ENCODE measurements around the gene GTF3C1.

Gene GTF3C1

DNA sequence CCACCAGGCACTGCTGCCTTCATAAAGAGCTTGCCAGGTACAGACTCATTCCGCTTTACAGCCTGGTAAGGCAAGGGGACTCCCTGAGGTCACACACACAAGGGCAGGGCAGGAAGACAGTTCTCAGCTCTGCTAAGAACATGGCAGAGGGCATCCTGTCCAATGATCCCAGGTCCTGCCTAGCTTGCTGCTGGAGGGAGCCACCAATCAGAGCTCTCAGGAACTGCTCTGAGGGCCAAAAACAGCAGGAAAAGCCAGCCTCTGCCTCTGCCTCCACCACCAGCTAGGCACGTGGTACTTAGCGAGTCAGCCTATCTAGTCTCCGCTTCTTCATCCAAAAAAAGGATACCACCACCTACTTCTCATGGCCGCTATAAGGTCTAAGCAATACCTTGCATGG is 66.1 kb downstream of the GTF3C1 start:
- DNase-seq: no peak

DNA sequence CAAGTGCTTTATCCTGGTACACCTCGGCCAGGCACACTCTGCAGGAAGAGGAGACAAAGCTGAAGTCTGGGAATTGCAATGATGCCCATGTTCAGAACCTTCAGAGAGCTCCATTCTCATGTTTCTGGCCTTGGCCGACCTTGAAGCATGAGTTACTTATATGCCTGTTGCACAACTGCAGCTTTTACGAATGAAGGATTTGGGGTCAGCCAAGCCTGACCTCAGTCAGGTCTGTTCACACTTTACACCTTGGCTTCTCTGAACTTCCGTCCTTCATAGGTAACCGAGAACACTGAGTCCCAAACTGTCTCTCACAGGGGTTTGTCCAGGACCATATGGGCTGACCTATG is 66.7 kb downstream of the GTF3C1 start:
- DNase-seq: no peak

DNA sequence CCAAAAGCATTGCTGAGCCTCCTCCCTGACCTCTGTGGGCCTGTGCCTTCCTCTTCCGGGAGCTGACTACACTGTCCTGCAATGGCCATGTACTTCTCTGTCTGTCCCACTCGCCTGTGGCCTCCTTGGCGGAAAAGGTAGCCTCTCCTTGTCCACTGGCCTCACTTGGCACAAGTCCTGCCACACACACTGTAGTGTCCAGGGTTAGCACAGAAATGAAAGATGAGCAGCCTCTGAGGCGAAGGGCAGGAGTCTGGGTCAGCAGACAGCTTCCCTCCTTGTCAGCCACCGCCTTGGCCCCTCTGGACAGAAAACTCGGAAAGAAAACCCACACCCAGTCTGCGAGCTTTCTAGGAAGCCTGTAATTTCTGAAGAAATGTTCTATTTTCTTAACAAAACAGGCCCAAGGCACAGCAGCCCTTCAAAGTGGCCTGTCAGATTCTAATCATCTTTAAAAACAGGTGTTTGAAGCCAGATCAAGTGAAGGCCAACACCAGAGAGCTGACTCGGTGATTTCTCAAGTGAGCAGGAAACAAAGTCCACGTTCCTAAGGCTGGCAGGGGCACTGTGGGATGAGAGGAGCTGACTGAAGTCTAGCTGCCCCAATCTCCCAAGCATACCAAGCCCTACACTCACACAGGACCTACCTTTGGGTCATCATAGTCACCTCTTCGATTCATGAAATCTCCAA is 67.2 kb downstream of the GTF3C1 start:
- no peak for DNase-seq

DNA sequence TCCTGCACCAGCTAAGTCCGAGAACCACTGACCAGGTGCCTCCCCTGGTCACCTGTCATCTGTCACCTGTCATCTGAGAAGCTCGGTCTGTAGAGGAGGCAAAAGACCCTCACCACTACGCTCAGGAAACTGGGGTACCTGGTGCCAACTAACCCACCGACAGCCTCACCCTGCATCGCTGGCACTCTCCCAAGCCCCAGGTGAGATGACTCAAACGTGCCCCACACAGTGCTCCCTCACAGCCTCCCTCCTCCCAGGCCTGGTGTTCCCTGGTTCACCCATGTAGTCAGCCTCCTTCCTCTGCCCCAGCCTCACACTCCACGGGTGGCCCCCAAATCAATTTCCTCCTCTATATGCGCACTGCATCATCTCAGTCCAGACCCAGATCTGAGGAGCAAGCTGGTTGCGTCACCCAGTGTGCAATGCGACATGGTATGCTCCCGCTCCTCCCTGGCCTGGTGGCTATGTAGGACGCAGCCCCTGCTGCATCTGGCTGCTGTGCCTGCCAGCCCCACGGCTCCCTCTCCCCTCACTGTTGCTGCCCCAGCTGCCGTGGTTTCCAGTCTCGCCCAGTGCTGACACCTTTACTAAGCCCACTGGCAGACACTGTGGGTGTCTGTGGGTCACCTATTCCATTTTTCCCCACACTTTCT is 68.3 kb downstream of the GTF3C1 start:
- no peak for DNase-seq

DNA sequence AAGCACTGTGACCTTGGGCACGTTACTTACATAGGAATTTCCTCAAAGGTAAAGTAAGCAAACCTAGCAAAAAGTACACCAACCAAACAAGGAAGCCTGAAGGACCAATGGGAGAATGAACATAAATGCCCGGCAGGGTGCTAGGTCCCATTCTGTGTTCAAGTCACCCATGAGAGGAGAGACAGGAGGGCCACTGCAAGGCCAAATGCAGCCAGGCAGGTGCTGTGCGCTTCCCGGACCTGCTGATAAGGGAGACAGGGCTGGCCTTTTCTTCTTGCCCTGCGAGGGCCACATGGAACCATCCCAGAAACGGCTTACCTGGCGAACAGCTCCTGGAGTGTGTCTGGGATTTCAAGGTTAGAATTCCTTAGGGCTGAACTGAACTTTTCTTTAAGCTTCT is 69.0 kb downstream of the GTF3C1 start:
- DNase-seq: no peak

DNA sequence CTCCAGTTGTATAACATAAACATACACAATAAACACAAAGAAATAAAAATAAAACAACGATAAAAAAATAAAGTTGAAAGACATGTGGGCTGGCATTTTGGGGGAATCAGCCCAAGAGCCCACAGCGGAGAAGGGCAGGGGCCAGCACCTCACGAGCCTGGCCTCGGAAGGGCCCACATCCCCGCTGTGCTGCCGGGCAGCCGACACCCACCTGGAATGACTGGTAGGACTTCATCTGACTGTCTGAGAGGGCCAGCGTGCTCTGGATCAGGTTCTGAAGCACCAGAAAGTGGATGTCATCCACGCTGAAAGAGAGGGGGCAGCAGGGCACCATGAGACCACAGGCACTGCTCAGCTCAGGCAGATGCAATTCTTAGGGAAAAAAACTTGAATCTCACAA is 73.5 kb downstream of the GTF3C1 start:
- DNase-seq: no peak

DNA sequence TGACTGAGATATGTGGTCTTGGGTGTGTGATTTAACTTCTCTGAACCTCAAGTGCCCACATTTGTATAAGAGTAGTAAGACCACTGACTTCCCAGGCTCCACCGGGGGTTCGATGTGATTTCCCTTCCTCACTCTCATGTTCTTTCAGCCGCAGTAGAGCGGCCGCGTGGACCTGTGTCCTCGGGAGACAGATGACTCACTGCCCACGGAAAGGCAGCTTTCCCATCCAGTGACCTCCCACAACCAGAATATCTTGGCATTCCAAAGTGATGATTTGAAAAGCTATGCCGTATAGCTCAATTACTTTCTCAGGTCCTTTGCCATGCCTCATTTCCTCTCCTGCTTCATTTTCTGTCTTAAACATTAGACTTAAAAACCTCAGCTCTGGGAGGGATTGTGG is 74.2 kb downstream of the GTF3C1 start:
- no peak for DNase-seq

DNA sequence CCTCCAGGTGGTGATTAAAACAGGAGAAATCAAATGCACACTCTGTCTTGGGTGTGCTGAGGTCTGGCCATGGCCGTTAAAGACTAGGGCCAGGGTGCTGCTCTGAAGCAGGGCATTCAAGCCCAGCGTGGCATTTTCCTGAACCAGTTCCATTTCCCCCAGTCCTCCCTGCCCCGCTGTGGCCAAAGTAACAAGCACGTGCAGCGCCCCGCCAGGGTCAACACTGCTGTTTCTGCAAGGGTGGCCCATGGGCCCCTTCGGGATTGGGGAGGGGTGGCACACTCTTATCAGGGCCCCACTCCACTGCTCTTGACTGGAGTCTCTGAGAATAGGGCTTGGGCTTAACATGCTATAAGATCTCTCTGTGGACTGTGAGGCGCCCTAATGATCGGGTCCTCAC is 74.8 kb downstream of the GTF3C1 start:
- DNase-seq: no peak

DNA sequence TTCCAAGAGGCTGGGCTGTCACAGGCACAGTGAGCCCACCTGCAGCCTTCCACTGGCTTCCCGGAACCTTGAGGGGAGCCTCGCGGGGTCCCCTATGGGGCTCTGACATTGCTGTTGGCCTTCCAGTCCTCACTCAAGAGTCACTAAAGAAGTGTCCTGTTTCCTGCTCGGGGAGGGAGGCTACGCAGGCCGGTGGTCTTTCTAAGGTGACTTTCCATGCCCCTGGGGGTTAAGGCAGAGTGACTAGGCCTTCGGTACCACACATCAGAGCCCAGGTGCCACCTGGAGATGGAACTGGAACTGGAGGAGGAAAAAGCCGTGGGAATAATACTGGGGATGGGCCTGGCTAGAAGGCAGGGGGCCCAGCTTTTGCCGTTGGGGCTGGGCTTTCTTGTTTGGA is 75.7 kb downstream of the GTF3C1 start:
- DNase-seq: no peak

DNA sequence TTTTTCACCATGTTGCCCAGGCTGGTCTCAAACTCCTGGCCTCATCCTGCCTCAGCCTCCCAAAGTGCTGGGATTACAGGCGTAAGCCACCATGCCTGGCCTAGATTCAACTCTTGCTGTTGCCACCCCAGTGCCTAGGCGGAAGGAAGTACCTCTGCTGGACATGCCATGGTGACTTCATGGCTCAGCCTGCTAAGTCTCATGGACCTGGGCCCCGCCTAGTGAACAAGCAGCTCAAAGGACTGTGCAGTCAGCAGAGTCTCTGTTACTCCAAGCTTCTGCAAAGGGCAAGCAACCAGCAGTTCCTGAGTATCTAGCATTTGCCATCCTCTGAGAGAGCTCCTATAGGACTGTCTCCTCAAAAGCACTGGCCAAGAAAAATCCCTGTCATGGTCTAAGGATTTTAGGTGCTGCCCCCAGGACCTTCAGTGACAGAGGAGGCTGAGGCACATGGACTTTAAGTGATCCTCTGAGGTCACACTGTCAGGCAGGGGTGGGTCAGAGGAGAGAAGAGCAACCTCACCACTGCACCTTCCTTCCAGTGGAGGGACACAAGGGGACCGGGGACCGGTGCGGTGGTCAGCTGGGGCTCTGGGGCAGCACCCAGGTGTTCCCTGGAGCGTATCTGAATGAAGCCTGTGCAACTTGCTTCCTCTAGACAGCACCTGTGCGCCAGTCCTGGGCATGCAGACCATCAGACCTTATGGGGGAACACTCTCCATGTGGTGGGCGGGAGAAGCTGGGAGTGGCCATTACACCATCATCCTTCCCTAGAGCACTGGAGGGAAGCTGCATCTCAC is 76.4 kb downstream of the GTF3C1 start:
- no peak for DNase-seq

DNA sequence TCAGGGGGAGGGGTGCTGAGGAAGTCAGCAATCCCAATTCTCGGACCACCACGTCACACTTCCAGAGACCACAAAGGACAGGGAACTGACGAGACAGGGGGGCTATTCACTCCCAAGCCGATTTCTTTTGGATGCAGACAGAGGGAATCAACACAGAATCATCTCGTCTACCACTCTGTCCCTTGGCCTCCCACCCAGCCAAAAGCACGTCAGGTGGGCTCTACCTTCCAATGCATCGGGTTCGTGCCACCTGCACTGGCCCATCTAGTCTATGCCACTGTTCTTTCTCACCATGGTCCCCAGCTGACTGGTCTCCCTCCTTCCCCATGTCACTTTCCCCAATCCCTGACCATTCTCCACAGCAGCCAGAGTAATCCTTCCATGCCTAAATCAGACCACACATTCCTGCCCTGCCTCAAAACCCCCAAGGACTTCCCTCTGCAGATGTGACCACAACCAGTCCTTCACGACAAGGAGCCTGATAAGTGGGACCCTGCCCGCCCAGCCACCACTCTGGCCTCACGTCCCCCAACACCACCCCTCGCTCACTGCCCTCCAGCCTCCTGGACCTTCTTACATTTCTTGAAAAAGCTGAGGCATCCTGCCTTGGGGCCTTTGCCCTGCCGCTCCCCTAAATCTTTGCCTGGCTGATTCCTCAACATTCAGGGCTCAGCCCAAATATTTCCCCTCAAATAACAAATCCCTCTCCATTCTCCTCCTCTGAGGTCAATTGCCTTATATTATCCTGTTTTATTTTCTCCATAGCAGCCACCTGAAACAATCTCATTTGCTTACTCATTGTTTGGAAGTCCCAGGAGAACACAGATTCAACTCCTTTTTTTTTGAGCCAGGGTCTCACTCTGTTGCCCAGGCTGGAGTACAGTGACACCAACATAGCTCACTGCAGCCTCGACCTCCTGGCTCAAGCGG is 77.4 kb downstream of the GTF3C1 start:
- DNase-seq: no peak

DNA sequence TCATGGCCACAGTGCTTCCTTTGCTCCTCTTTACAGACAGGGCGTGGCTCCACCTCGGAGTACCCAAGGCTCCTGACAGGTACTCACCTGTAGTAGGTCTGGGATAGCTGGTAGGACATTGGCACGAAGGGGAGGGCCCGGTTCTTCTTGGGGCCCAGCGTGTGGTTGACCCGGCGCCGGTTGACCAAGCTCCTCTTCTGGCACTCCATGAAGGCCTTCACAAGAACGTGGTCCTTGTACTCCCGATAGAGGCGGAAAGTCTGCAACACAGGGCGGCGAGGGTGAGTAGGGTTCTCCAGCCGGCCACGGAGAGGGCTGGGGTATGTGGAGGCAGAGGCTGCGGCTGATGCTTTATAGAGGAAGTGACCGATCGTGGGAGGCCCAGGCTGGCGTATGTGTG is 78.1 kb downstream of the GTF3C1 start:
- no peak for DNase-seq

DNA sequence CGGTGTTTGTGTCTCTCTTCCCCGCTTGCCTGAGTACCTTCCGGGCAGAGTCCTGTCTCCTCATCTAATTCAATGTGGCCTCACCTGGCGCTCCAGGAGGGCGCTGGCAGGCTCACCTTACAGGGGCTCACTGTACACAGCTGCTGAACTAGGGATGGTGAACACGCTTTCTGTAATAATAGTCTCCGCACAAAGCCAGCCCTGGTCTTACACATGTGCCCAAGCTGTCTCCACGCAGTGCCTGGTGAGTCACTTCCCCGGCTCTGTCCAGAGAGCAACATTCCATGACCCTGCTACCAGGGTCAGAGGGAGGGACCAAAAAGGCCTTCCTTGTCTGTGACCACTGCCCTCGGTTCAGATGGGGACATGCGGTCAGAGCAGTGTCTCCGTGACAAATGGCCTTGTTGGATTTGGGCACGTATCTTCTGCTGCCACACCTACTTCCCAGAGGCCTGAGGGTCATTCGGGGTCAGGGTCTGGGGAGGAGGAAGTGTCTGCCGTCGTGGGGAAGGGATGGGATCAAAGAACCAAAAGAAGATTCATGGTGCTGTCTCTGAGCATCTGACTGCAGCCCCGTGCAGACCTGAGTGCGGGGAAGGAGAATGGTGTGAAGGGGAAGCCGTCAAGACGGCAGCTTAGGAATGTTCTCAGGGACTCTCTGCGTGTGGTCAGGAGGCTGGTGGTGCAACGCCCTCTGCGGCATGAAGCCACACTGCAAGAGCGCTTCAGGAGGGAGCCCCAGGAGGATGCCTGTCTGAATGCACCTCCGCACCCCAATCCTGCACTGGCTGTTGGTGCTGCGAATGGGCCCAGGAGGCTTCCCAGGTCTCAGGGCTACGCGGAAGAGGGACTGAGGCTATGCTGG is 78.9 kb downstream of the GTF3C1 start:
- no peak for DNase-seq

DNA sequence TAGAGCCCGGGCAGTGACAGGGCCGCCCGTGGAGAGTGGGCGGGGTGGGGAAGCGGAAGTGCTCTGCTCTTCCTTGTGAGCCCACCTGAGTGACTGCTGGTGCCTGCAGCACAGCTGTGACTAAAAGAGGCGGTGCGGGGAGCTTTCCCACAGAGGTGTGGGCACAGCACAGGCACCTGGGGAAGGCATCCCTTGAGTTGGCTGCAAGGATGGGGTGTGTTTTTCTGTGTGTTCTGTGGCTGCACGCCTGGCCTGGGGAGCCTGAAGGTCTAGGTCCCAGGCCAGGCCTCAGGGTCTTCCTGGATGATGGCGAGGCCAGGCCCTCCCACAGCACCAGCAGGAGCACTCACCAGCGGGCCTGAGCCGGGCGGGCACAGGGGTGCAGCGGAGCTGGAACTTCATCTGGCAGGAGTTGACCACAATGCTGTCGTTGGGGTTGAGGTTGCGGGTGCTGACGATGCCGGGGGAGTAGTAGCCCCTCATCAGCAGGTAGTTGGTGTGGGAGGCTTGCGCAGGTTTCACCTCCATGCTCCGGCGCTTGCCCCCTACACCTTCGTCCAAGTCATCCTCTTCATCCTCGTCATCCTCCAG is 80.7 kb downstream of the GTF3C1 start:
- DNase-seq: no peak

DNA sequence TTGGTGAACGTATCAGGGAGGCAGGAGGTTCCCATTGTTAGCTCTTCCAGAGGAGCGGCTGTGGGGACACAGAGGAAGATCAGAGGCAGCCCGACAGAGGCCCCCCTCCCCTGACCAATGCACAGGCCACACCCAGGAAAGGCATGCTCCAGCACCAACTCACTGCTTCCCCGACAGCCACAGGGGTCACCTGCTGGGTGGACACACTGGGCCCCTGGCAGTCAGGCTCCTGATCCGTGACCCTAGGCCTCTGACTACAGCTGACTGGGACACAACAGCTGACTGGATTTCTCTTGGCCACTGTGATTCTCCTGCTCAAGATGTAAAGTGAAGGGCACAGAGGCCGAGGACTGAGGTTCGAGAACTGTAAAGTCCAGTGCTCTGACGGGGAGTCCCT is 84.2 kb downstream of the GTF3C1 start:
- no peak for DNase-seq

DNA sequence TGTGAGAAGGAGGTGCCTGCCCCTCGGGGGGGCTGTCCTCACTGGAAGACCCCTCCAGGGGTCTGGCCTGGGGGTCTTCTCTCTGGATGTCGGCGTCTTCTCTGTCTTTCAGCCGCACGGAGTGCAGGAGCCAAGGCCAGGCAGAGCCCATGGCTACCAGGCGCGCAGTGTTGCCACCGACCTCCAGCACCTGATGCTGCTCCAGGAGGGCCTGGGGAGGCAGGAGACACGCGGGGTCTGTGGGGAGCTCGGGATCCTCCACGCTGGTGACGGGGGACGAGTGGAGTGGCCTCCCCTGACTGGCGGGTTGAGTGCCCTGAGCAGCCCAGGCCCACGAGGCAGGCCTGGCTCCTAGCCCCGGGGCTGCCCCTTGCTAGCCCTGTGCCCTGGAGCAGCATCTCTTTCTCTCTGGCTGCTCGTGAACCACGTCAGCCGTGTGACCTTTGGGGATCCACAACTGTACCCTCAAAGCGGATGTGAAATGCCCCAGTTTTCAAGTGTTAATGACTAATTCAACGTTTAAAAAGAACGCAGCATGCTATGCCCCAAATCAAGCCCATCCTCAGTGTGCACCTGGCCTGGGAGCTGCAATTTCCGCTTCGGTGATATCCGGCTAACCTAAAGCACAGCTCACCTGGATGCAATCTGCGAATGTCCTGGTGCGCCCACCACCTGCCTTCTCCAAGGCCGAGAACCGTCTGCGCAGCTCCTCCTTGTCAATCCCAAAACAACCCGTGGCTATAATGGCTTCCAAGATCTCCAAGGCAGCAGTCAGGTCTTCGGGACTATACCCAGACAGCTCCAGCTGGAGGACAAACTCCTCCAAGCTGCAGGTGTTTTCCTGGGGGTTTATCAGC is 84.9 kb downstream of the GTF3C1 start:
- DNase-seq: no peak

DNA sequence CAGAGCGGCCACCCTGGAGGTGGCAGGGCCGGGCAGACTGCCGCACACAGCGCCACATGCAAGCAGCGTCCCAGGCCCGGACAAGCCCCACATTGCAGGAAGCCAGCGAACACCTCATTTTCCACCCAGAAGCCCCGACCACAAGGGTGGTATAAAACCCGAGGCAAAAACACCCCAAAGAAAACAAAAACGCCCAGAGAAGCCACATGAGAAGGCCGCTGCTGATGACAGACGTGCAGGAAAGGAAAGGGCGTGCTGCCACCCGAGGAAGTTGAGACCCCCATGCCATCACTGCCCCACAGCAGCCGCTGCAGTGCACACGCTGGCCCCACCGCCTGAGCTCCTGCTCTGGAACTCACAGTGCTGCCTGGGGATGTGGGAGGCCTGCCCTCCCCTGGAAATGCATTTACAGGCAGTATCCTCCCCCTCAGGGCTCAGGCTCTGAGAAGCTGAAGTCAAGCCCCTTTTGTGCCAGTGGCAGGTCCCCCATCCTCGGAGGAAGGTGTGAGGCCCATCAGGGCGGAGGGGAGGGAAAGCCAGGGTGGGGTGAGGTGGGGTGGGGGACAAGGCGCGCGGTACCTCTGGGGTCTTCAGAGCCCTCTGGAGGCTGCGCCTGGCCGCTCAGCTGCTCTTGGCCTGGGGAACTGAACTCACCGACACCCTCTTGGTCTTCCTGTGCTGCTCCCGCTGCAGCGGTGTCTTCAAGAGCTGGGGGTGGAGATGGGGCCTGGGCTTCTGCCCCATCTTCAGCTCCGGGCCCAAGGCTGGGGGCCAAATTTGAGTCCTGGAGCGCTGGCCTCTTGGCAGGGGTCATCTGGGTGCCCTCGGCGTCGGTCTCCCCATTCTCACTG is 85.7 kb downstream of the GTF3C1 start:
- DNase-seq: no peak

DNA sequence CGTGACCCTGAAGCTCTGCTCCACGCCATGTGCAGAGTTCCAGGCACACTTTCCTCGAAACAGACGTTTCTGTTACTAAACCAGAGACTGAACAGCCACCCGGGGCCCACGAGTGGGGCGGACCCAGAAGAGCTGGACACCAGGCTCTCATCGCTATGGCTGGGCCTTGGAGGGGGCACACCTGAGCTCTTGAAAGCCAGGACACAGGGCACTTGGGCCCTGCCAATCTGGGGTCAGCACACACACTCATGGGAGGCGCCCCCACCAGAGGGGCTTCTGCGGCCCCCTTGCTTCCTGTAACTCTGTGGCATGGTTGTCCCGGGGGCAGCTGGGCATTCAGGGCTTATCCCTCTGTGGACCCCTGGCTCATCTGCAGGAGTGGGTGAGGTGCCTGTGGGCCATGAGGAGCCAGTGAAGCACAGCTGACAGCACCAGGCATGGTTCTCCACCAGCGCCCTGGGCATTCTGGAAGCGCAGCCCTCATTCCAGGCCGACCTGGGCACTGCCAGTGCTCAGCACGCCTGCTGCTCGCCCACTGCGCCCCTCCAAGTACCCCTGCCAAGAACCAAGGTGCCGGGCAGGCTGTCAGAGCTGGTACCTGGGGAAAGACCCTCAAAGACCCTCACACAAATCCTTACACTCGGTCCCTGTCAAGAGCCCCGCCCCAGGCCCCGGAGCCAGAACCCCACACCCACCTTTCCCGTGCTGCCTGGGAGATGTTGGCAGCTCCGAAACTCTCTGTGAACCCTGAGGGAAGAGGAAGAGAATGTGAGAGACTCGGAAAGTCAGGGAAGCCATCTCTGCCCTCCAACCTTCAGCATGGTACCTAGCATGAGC is 86.6 kb downstream of the GTF3C1 start:
- DNase-seq: no peak

Measured in COR-L47 (cell line).